Activated T-cell treated with anti-CD3 and anti-CD28 coated beads, Interleukin-2, amount 50 U/mL, for 24 hours (primary cell): ENCODE data around the gene CREB1.
A peak's percentile ranks its signal among the peaks of the same experiment; 100 is the strongest.

Experiments
- DNase-seq: peaks from one replicate; pipeline ENCODE4 v3.0.0-alpha.2; 2020
- H3K27ac Mint-ChIP-seq: 2 replicates; pipeline ENCODE4 v1.8.0; 2020; ENCODE audit warnings: mild to moderate bottlenecking, mixed read lengths
- H3K27me3 Mint-ChIP-seq: 2 replicates; pipeline ENCODE4 v1.8.0; 2020; ENCODE audit warnings: mixed read lengths
- H3K36me3 Mint-ChIP-seq: 2 replicates; pipeline ENCODE4 v1.8.0; 2020; ENCODE audit warnings: low read depth, mixed read lengths
- H3K4me1 Mint-ChIP-seq: 2 replicates; pipeline ENCODE4 v1.8.0; 2020; ENCODE audit warnings: low read depth, mixed read lengths
- H3K4me3 Mint-ChIP-seq: 2 replicates; pipeline ENCODE4 v1.8.0; 2020; ENCODE audit warnings: mild to moderate bottlenecking, moderate library complexity, mixed read lengths
- H3K9me3 Mint-ChIP-seq: 2 replicates; pipeline ENCODE4 v1.8.0; 2020; ENCODE audit warnings: mixed read lengths

The CREB1 gene

DNA sequence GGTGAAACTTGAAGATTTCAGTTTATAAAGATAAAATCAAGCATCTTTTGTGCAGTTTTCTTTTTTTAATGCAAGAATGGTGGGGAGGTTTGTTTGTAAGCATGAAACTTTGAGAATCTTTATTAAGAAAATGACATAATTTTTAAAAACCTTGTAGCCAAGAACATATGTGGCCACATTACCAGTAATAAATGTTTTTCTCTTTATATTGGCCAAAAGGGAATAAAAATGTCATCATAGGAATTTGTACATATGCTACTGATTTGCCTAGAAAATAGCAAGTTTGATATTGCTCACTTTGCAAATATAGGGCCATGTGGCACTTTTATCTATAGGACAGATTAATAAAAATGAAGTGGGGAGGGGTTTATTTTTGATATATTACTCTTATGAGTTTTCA is 69.9 kb downstream of the CREB1 start:
- Mint-ChIP-seq H3K27ac (no peak overlapping the region), H3K36me3 (peaks cover 75% of the 10 kb centered on the region), H3K4me1 (peaks cover 25% of the 10 kb centered on the region), H3K4me3 (no peak overlapping the region), H3K9me3 (no peaks in the 10 kb centered on the region), H3K27me3 (no peaks in the 10 kb centered on the region)
- DNase-seq, result no peak

DNA sequence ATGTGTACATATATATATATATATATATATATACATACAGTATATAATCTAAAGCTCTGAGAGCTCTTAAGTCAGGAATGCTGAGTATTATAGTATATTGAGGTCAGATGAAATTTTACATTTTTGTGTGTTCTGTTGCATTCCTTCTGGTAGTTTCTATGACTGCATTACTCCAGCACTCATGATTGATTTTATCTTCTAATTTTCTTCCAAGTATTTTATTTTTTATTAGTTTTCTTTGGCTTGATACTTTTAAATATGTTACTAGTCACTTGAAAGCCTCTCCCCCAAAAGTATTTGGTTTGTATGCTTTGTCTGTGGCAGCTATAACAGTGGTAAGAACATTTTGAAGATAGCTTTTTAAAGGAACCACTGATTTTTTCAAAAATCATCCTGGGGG is 70.5 kb downstream of the CREB1 start:
- H3K4me1 Mint-ChIP-seq, result peaks cover 24% of the 10 kb centered on the region
- peaks cover 76% of the 10 kb centered on the region for H3K36me3 Mint-ChIP-seq
- no peak for DNase-seq
- no peak overlapping the region for H3K4me3 Mint-ChIP-seq
- peak overlapping the region; percentile 47 for H3K27ac Mint-ChIP-seq
- H3K9me3 Mint-ChIP-seq, result no peaks in the 10 kb centered on the region
- H3K27me3 Mint-ChIP-seq, result no peaks in the 10 kb centered on the region

GRCh38 chr2:207601774-207602173 is 72.0 kb downstream of the CREB1 start:
- H3K9me3 Mint-ChIP-seq, result no peaks in the 10 kb centered on the region
- no peaks in the 10 kb centered on the region for H3K27me3 Mint-ChIP-seq
- no peak overlapping the region for H3K4me3 Mint-ChIP-seq
- H3K4me1 Mint-ChIP-seq, result peaks cover 28% of the 10 kb centered on the region
- DNase-seq, result no peak
- peak overlapping the region; percentile 80 for H3K27ac Mint-ChIP-seq
- H3K36me3 Mint-ChIP-seq, result peaks cover 70% of the 10 kb centered on the region

- DNase-seq, result no peak
- H3K27ac Mint-ChIP-seq, result peak overlapping the region; percentile 12
- peaks cover 5% of the 10 kb centered on the region for H3K9me3 Mint-ChIP-seq
- peaks cover 70% of the 10 kb centered on the region for H3K36me3 Mint-ChIP-seq
- H3K27me3 Mint-ChIP-seq, result no peaks in the 10 kb centered on the region
- peaks cover 30% of the 10 kb centered on the region for H3K4me1 Mint-ChIP-seq
- no peak overlapping the region for H3K4me3 Mint-ChIP-seq
Observed at GRCh38 chr2:207603486-207603885, 73.7 kb downstream of the CREB1 start.

DNA sequence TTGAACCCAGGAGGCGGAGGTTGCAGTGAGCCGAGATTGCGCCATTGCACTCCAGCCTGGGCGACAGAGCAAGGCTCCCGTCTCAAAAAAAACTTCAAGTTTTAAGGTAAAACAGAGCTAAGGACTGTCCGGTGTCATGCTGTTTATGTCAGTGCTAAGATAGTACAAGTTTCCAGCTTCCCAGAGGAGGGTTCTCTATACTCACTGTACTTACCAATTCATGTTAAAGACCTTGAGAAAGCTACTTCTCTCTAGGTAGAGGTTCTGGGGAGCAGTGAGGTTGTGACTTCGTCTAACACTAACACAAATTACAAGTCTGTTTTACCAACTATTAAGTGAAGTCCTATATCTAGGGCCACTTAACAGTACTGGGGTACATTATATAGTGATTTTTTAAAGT is 76.6 kb downstream of the CREB1 start:
- Mint-ChIP-seq H3K27ac (no peak overlapping the region), H3K27me3 (no peaks in the 10 kb centered on the region), H3K4me3 (no peak overlapping the region), H3K4me1 (peaks cover 22% of the 10 kb centered on the region), H3K9me3 (peaks cover 5% of the 10 kb centered on the region), H3K36me3 (peaks cover 58% of the 10 kb centered on the region)
- DNase-seq, result no peak

GRCh38 chr2:207606829-207607228 is 77.1 kb downstream of the CREB1 start:
- no peak for DNase-seq
- Mint-ChIP-seq H3K27me3 (no peaks in the 10 kb centered on the region), H3K27ac (peak overlapping the region; percentile 59), H3K4me3 (no peak overlapping the region), H3K4me1 (peaks cover 17% of the 10 kb centered on the region), H3K9me3 (peaks cover 5% of the 10 kb centered on the region), H3K36me3 (peaks cover 54% of the 10 kb centered on the region)

- DNase-seq, result no peak
- Mint-ChIP-seq H3K36me3 (peaks cover 66% of the 10 kb centered on the region), H3K4me3 (no peak overlapping the region), H3K27me3 (no peaks in the 10 kb centered on the region), H3K4me1 (peaks cover 12% of the 10 kb centered on the region), H3K27ac (no peak overlapping the region), H3K9me3 (peaks cover 5% of the 10 kb centered on the region)
Observed at GRCh38 chr2:207612714-207613113, 83.0 kb downstream of the CREB1 start.

- Mint-ChIP-seq H3K9me3 (no peaks in the 10 kb centered on the region), H3K27ac (peak overlapping the region; percentile 44), H3K36me3 (peaks cover 67% of the 10 kb centered on the region), H3K4me3 (no peak overlapping the region), H3K4me1 (peaks cover 15% of the 10 kb centered on the region), H3K27me3 (no peaks in the 10 kb centered on the region)
- no peak for DNase-seq
Observed at GRCh38 chr2:207614824-207615223, 85.1 kb downstream of the CREB1 start.

DNA sequence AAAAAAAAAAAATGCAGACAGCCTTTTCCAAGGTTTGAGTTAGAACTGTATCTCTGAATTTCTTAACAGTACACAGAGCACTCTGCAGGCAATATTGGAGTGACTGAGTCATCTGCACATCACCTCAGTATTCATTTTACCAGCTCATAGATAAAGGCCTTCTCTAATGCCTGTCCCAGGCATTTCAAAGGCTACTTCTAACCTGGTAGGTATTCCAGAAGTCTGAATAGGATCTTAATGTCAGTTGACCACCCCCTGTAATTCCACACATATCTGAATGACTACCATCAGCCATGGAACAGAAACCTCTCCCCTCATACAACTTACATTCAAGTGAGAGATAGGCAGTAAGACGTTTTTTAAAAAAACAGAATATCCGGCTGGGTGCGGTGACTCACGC is 86.4 kb downstream of the CREB1 start:
- H3K4me1 Mint-ChIP-seq, result peaks cover 28% of the 10 kb centered on the region
- H3K27ac Mint-ChIP-seq, result no peak overlapping the region
- no peaks in the 10 kb centered on the region for H3K27me3 Mint-ChIP-seq
- H3K36me3 Mint-ChIP-seq, result peaks cover 80% of the 10 kb centered on the region
- no peaks in the 10 kb centered on the region for H3K9me3 Mint-ChIP-seq
- no peak for DNase-seq
- no peak overlapping the region for H3K4me3 Mint-ChIP-seq

DNA sequence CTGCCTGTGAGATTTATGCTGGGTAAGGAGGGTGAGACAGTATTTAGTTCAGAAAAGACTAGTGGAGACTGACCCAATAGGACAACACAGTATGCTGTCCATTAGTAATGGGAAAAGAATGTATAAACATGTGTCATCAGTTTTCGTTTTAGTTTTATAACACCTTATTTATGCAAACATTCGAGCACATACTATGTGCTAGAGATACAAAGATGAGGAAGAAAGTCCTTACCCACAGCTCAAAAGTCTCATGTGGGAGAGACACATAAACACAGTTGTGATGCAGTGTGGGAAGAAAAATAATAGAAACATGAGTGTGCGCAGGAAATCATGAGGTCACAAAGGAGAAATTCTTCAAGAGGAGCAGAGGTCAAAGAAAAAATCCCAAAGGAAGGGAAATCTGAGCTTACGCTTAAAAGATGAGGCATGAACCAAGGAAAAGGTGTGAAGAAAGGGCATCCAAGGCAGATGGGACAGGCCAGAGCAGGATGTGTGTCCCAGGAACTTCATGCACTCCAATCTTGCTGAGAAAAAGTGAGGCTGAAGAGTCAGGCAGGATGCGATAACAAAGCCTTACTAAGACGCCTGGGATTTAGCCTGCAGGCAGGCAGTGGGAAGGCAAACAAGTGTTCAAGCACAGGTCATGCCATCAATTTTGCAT is 87.4 kb downstream of the CREB1 start:
- Mint-ChIP-seq H3K4me3 (no peak overlapping the region), H3K27me3 (no peaks in the 10 kb centered on the region), H3K36me3 (peaks cover 89% of the 10 kb centered on the region), H3K9me3 (no peaks in the 10 kb centered on the region), H3K4me1 (peaks cover 37% of the 10 kb centered on the region), H3K27ac (no peak overlapping the region)
- DNase-seq, result no peak

DNA sequence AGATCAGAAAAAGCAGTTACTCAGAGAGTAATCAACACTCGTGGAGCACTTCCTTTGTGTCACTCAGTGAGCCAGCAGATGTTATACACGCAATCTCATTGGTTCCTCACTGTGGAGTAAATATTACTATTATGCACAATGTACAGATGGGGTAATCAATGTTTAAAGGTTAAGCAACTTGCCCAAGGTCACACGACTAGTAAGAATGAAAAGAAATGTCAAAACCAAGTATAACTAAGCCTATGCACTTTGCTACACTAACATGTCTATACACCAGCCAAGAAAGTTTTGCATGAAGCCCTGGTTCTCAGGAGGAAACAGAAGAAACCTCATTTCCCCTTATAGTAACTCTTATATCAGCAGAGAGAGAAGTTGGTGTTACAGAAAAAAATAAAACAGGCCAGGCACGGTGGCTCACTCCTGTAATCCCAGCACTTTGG is 90.0 kb downstream of the CREB1 start:
- Mint-ChIP-seq H3K4me3 (no peak overlapping the region), H3K27ac (peak overlapping the region; percentile 15), H3K27me3 (no peaks in the 10 kb centered on the region), H3K4me1 (peaks cover 58% of the 10 kb centered on the region), H3K36me3 (peaks cover 94% of the 10 kb centered on the region), H3K9me3 (no peaks in the 10 kb centered on the region)
- no peak for DNase-seq

DNA sequence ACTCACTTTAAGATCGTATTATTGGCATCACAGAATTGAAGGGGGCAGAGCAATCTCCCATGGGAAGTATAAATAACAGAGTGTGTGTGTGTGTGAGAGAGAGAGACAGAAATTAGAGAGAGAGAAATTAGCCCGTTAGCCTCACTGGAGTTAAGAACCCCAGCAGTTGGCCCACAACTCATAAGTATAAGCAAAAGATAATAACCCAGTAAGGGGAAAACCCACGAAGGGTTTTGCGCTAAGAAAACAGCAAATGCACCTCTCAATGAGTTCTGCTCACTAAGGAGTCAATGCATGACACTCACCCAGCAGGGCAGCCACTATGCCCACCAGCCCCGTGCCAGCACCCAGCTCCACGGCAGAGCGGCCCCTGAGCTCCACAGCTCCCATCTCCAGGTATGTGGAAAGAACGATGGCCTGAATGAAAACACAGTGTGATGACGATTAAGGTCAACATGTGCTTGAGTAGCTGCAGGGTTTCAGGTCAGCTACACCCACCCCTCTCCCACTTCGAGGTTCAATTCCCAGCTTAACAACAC is 91.8 kb downstream of the CREB1 start:
- Mint-ChIP-seq H3K36me3 (peaks cover 80% of the 10 kb centered on the region), H3K27me3 (no peaks in the 10 kb centered on the region), H3K9me3 (no peaks in the 10 kb centered on the region), H3K4me3 (peak overlapping the region; percentile 0), H3K27ac (peak overlapping the region; percentile 9), H3K4me1 (peaks cover 61% of the 10 kb centered on the region)
- DNase-seq, result no peak

DNA sequence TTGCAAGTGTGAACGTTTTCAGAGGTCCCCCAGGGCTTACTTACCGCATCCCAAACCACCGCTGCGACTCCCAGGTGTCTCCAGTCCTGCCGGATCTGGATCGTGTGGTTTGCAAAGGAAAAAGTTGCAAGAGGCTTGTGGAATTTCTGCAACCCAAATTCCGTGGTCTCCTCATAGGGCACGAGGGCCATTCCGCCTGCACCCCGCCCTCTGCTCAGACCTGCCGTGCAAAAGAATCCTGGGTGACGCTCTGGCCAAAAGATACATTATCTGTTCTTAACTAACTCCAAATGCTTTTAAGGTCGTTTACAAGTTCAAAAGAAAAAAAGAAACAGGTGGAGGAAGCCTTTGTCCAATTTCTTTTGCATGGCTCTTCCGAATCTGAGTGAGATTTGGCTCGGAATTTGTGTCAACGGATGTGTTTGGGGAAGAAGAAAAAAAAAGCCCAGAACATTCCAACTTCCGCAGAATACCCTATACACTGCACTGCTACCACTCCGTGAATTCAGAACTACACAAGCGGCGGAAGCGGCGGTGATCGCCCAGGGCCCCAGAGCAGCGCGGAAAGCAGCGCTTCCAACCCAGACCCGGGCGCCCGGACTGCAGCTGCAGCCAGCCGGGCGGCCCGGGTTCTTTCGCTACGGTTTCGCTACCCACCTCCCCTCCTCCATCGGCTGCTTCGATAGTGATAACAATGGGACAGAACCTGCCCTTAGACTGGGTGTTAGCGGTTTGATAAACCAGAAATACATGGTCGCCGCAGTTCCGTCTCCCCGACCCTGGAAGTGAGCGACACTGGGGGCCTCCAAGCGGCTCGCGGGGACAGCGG is 94.6 kb downstream of the CREB1 start:
- Mint-ChIP-seq H3K4me1 (peaks cover 60% of the 10 kb centered on the region), H3K27ac (peak overlapping the region; percentile 96)

GRCh38 chr2:207625014-207625907 is 95.5 kb downstream of the CREB1 start, which contains the start of gene METTL21A:
Gene METTL21A, minus strand, starts transcription at chr2:207625394. Its CDS starts 1,019 bp downstream, at chr2:207624375.
- Mint-ChIP-seq H3K36me3 (peaks cover 45% of the 10 kb centered on the region), H3K4me3 (peak within 1 kb of the TSS; percentile 94), H3K4me1 (peaks cover 53% of the 10 kb centered on the region), H3K9me3 (no peaks in the 10 kb centered on the region), H3K27me3 (no peaks in the 10 kb centered on the region), H3K27ac (peak within 1 kb of the TSS; percentile 97)
- peak; percentile 97 for DNase-seq

More for the DNA sequence above, 94.6 kb downstream of the CREB1 start:
- Mint-ChIP-seq H3K27me3 (no peaks in the 10 kb centered on the region), H3K36me3 (peaks cover 53% of the 10 kb centered on the region), H3K4me3 (peak overlapping the region; percentile 94), H3K9me3 (no peaks in the 10 kb centered on the region)
- DNase-seq, result peak; percentile 78
